ENCODE results near the gene ICA1. TPM values are rescaled to one million over a fixed set of nuclear protein-coding genes. Genes with fewer than 3 reads are reported as not detected.

The ICA1 gene
- total and polyA plus RNA-seq, 4 donors, result 16.5 to 54.6 (median 30.8) TPM

- TF ChIP-seq, protein P1, sequence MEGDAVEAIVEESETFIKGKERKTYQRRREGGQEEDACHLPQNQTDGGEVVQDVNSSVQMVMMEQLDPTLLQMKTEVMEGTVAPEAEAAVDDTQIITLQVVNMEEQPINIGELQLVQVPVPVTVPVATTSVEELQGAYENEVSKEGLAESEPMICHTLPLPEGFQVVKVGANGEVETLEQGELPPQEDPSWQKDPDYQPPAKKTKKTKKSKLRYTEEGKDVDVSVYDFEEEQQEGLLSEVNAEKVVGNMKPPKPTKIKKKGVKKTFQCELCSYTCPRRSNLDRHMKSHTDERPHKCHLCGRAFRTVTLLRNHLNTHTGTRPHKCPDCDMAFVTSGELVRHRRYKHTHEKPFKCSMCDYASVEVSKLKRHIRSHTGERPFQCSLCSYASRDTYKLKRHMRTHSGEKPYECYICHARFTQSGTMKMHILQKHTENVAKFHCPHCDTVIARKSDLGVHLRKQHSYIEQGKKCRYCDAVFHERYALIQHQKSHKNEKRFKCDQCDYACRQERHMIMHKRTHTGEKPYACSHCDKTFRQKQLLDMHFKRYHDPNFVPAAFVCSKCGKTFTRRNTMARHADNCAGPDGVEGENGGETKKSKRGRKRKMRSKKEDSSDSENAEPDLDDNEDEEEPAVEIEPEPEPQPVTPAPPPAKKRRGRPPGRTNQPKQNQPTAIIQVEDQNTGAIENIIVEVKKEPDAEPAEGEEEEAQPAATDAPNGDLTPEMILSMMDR (IDR thresholded peaks at IDR 0.05; ENCODE audit: control extremely low read depth, extremely low read depth), result no peak
- ATAC-seq (ENCODE audit: insufficient read depth, low FRiP score), result no peak
Measured at GRCh38 chr7:8155836-8156235, 106.1 kb downstream of the ICA1 start.

GRCh38 chr7:8154272-8154671, 107.7 kb downstream of the ICA1 start:
- H3K36me3 ChIP-seq (ENCODE audit: control insufficient read depth in 4 of 4, insufficient read depth in 4 of 4, low read length in 4 of 4), result peaks cover 0 to 8% (median 0%) of the 10 kb centered on the region in 4 donors
- 44 to 45% methylated on average over 2 of the region's 2 CpGs for WGBS, 2 donors
- no peak overlapping the region for H3K9ac ChIP-seq (ENCODE audit: insufficient read depth in 1 of 2, low read length in 2 of 2)
- H3K4me3 ChIP-seq, result no peak overlapping the region
- no peak for ATAC-seq (ENCODE audit: insufficient read depth, low FRiP score)
- no peak for DNase-seq
- H3K27ac ChIP-seq (ENCODE audit: low read depth in 1 of 2, low read length in 1 of 2), result no peak overlapping the region
- no peaks in the 10 kb centered on the region for H3K9me3 ChIP-seq (ENCODE audit: control insufficient read depth in 4 of 4, insufficient read depth in 3 of 4, low read length in 3 of 4)
- no peaks in the 10 kb centered on the region for H3K27me3 ChIP-seq (ENCODE audit: control insufficient read depth in 3 of 3, insufficient read depth in 3 of 3, low read length in 2 of 3)
- peaks cover 0 to 2% (median 0%) of the 10 kb centered on the region in 5 donors for H3K4me1 ChIP-seq (ENCODE audit: control insufficient read depth in 5 of 5, insufficient read depth in 5 of 5, low read length in 5 of 5)
- TF ChIP-seq, protein P1 (IDR thresholded peaks at IDR 0.05; ENCODE audit: control extremely low read depth, extremely low read depth), result no peak

More at GRCh38 chr7:8155836-8156235, 106.1 kb downstream of the ICA1 start:
- no peak overlapping the region for H3K9ac ChIP-seq (ENCODE audit: insufficient read depth in 1 of 2, low read length in 2 of 2)
- no peak for DNase-seq
- peaks cover 0 to 8% (median 0%) of the 10 kb centered on the region in 4 donors for H3K36me3 ChIP-seq (ENCODE audit: control insufficient read depth in 4 of 4, insufficient read depth in 4 of 4, low read length in 4 of 4)
- no peaks in the 10 kb centered on the region for H3K27me3 ChIP-seq (ENCODE audit: control insufficient read depth in 3 of 3, insufficient read depth in 3 of 3, low read length in 2 of 3)
- 96 to 98% methylated on average over 4 of the region's 4 CpGs for WGBS, 2 donors
- H3K27ac ChIP-seq (ENCODE audit: low read depth in 1 of 2, low read length in 1 of 2), result no peak overlapping the region
- no peak overlapping the region for H3K4me3 ChIP-seq
- no peaks in the 10 kb centered on the region for H3K9me3 ChIP-seq (ENCODE audit: control insufficient read depth in 4 of 4, insufficient read depth in 3 of 4, low read length in 3 of 4)
- peaks cover 0 to 2% (median 0%) of the 10 kb centered on the region in 5 donors for H3K4me1 ChIP-seq (ENCODE audit: control insufficient read depth in 5 of 5, insufficient read depth in 5 of 5, low read length in 5 of 5)

GRCh38 chr7:8152489-8153192, 109.3 kb downstream of the ICA1 start:
- no peak for ATAC-seq (ENCODE audit: insufficient read depth, low FRiP score)
- H3K27ac ChIP-seq (ENCODE audit: low read depth in 1 of 2, low read length in 1 of 2), result no peak overlapping the region
- TF ChIP-seq, protein P1 (IDR thresholded peaks at IDR 0.05; ENCODE audit: control extremely low read depth, extremely low read depth), result no peak
- no peak overlapping the region for H3K4me3 ChIP-seq
- no peak overlapping the region for H3K9ac ChIP-seq (ENCODE audit: insufficient read depth in 1 of 2, low read length in 2 of 2)
- H3K4me1 ChIP-seq (ENCODE audit: control insufficient read depth in 5 of 5, insufficient read depth in 5 of 5, low read length in 5 of 5), result peaks cover 0 to 3% (median 0%) of the 10 kb centered on the region in 5 donors
- no peaks in the 10 kb centered on the region for H3K9me3 ChIP-seq (ENCODE audit: control insufficient read depth in 4 of 4, insufficient read depth in 3 of 4, low read length in 3 of 4)
- peaks cover 0 to 8% (median 0%) of the 10 kb centered on the region in 4 donors for H3K36me3 ChIP-seq (ENCODE audit: control insufficient read depth in 4 of 4, insufficient read depth in 4 of 4, low read length in 4 of 4)
- no peak for DNase-seq
- no peaks in the 10 kb centered on the region for H3K27me3 ChIP-seq (ENCODE audit: control insufficient read depth in 3 of 3, insufficient read depth in 3 of 3, low read length in 2 of 3)
- WGBS, 2 donors, result 93% methylated on average over 4 of the region's 4 CpGs
